ENCODE measurements around the gene EIF4G1.
A peak's percentile ranks its signal among the peaks of the same experiment; 100 is the strongest.

EIF4G1 gene

GRCh38 chr3:184306341-184306972 lies 7.9 kb upstream of the EIF4G1 start:
- ChIA-PET POLR2A (no interaction called here), CTCF (interaction anchor here (1.0 to 1.7 kb wide), 4 partner anchors 14 to 508 kb away, joined by 3 to 7 read pairs (median 4); no protein-coding TSS in a partner anchor)
- no peak for TF ChIP-seq CTCF (IDR thresholded peaks at IDR 0.05; ENCODE audit: control extremely low read depth, extremely low read depth, low read depth, missing control alignments)

GRCh38 chr3:184307915-184308314 lies 6.5 kb upstream of the EIF4G1 start:
- no peak for TF ChIP-seq CTCF (IDR thresholded peaks at IDR 0.05; ENCODE audit: control extremely low read depth, extremely low read depth, low read depth, missing control alignments)
- POLR2A ChIA-PET: no interaction called here
- CTCF ChIA-PET: no interaction called here
- DNase-seq (ENCODE audit: extremely low spot score): no peak

More at GRCh38 chr3:184306341-184306972, 7.9 kb upstream of the EIF4G1 start:
- no peak for DNase-seq (ENCODE audit: extremely low spot score)

- TF ChIP-seq CTCF (IDR thresholded peaks at IDR 0.05; ENCODE audit: control extremely low read depth, extremely low read depth, low read depth, missing control alignments): no peak
- no peak for DNase-seq (ENCODE audit: extremely low spot score)
- POLR2A ChIA-PET: no interaction called here
- CTCF ChIA-PET: no interaction called here
Observed at GRCh38 chr3:184308744-184309143, 5.7 kb upstream of the EIF4G1 start.

GRCh38 chr3:184311633-184312032 lies 2.8 kb upstream of the EIF4G1 start:
- POLR2A ChIA-PET: no interaction called here
- TF ChIP-seq CTCF (IDR thresholded peaks at IDR 0.05; ENCODE audit: control extremely low read depth, extremely low read depth, low read depth, missing control alignments): no peak
- DNase-seq (ENCODE audit: extremely low spot score): no peak
- CTCF ChIA-PET: interaction anchor here (0.8 to 1.3 kb wide), 4 partner anchors 8 to 121 kb away, joined by 3 read pairs; no protein-coding TSS in a partner anchor

GRCh38 chr3:184314700-184315542 lies 515 bp downstream of the EIF4G1 start:
- POLR2A ChIA-PET: interaction anchor here (1.0 kb wide), 2 partner anchors 9 to 20 kb away, joined by 3 to 6 read pairs; no protein-coding TSS in a partner anchor
- DNase-seq (ENCODE audit: extremely low spot score): peak; percentile 60
- CTCF ChIA-PET: interaction anchor here (1.3 to 1.5 kb wide), 2 partner anchors 12 to 87 kb away, joined by 3 to 5 read pairs; no protein-coding TSS in a partner anchor
- no peak for TF ChIP-seq CTCF (IDR thresholded peaks at IDR 0.05; ENCODE audit: control extremely low read depth, extremely low read depth, low read depth, missing control alignments)

- no peak for TF ChIP-seq CTCF (IDR thresholded peaks at IDR 0.05; ENCODE audit: control extremely low read depth, extremely low read depth, low read depth, missing control alignments)
- ChIA-PET POLR2A (interaction anchor here (1.0 to 1.3 kb wide), 4 partner anchors 9 to 20 kb away, joined by 3 to 6 read pairs (median 4); no protein-coding TSS in a partner anchor), CTCF (interaction anchor here (0.7 to 1.5 kb wide), 4 partner anchors 11 to 88 kb away, joined by 3 to 5 read pairs (median 3); partner anchors contain the start of gene EEF1AKMT4)
- peak; percentile 31 for DNase-seq (ENCODE audit: extremely low spot score)
Observed at GRCh38 chr3:184315543-184315867, 1.1 kb downstream of the EIF4G1 start.
